Left ventricle myocardium inferior (tissue), 1 donor: ENCODE results near the gene EPB41L2. TPM values are rescaled to one million over a fixed set of nuclear protein-coding genes. Genes with fewer than 3 reads are reported as not detected.

Experiments used
- DNase-seq: peaks from one replicate; pipeline ENCODE4 v3.0.0-alpha.2; 2020
- H3K27ac ChIP-seq: fragments of 200-600 bp; replicated peaks from 2 replicates; pipeline ENCODE4 v1.8.0; 2021
- H3K27me3 ChIP-seq: fragments of 200-600 bp; 2 replicates; pipeline ENCODE4 v1.8.0; 2021; ENCODE audit warnings: low read depth
- H3K36me3 ChIP-seq: fragments of 200-600 bp; 2 replicates; pipeline ENCODE4 v1.8.0; 2021
- H3K4me1 ChIP-seq: fragments of 200-600 bp; 2 replicates; pipeline ENCODE4 v1.8.0; 2021
- H3K4me3 ChIP-seq: fragments of 200-600 bp; 2 replicates; pipeline ENCODE4 v1.8.0; 2021; ENCODE audit warnings: mild to moderate bottlenecking, moderate library complexity
- H3K9me3 ChIP-seq: fragments of 200-600 bp; replicated peaks from 2 replicates; pipeline ENCODE4 v1.8.0; 2021
- intact Hi-C: fragments of 100-400 bp; cut with micrococcal nuclease; formaldehyde crosslinking; loops from one replicate; pipeline ENCODE4 v1.11.0; 2022
- total RNA-seq: library from RNA; stranded (reverse); fragmentation: NEBNext Ultra II Directional; extraction: Animal tissue kit (Norgen Biotek cat#: 25700); gene quantifications from one replicate; pipeline ENCODE4 v1.2.1, GENCODE V29; 2021
- TF ChIP-seq, protein P1 (sequence below): fragments of 200-600 bp; IDR thresholded peaks from 2 replicates; pipeline ENCODE4 v1.8.0; 2021; ENCODE audit warnings: antibody characterized with exemption, mild to moderate bottlenecking, borderline replicate concordance
- donor health status: DM: no; HTN: yes; CAD: no; lungs with severe emphysema.

EPB41L2 gene
- total RNA-seq, 1 donor from 2014 or later, result 70.8 TPM

DNA sequence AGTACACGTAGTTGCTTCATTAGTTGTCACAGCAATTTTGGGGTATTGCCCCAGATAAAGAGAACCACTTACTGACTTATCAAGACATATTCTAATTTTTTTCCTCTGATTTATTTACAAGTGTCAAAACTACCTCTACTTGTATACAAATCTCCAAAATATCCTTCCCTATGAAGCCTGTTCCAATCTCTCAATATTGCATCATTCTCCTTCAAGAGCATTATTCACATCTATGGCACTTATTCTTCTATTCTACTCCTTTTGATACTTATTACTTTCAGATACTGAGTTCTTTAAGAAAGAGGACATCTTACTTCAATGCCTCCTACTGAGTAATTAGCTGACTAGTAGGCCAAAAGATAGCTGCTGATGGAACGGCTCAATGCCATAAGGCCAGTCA, 130.6 kb downstream of the EPB41L2 start:
- peaks cover 9% of the 10 kb centered on the region for H3K9me3 ChIP-seq
- TF ChIP-seq, protein P1, sequence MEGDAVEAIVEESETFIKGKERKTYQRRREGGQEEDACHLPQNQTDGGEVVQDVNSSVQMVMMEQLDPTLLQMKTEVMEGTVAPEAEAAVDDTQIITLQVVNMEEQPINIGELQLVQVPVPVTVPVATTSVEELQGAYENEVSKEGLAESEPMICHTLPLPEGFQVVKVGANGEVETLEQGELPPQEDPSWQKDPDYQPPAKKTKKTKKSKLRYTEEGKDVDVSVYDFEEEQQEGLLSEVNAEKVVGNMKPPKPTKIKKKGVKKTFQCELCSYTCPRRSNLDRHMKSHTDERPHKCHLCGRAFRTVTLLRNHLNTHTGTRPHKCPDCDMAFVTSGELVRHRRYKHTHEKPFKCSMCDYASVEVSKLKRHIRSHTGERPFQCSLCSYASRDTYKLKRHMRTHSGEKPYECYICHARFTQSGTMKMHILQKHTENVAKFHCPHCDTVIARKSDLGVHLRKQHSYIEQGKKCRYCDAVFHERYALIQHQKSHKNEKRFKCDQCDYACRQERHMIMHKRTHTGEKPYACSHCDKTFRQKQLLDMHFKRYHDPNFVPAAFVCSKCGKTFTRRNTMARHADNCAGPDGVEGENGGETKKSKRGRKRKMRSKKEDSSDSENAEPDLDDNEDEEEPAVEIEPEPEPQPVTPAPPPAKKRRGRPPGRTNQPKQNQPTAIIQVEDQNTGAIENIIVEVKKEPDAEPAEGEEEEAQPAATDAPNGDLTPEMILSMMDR, result no peak
- no peak overlapping the region for H3K4me3 ChIP-seq
- no peak for DNase-seq
- H3K27me3 ChIP-seq, result no peaks in the 10 kb centered on the region
- H3K36me3 ChIP-seq, result no peaks in the 10 kb centered on the region
- intact Hi-C loops, result no loop called here
- peak overlapping the region; percentile 31 for H3K27ac ChIP-seq
- H3K4me1 ChIP-seq, result peaks cover 59% of the 10 kb centered on the region

DNA sequence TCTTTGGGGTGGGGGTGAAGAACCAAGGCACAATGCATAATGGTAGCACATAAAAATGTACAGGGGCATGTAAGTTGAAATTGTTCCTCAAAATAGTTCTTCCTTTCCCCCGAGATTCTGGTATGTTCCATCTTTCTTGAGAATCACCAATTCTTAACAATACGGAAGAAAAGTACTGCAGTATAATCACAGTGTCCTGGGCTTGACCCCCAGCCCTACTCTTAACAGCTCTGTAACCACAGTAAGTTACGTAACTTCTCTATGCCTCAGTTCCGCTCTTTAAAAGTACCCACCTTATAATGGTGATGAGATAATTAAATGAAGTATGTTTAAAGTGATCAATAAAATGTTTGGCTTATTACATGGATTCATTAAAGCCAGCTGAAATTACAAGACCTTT, 131.4 kb downstream of the EPB41L2 start:
- Histone ChIP-seq H3K4me1 (peaks cover 60% of the 10 kb centered on the region), H3K9me3 (peaks cover 9% of the 10 kb centered on the region), H3K36me3 (no peaks in the 10 kb centered on the region), H3K27ac (no peak overlapping the region), H3K4me3 (no peak overlapping the region), H3K27me3 (no peaks in the 10 kb centered on the region)
- intact Hi-C loops, result no loop called here
- TF ChIP-seq, protein P1, result no peak
- no peak for DNase-seq

- DNase-seq, result no peak
- TF ChIP-seq, protein P1, result no peak
- Histone ChIP-seq H3K27ac (peak overlapping the region; percentile 59), H3K4me1 (peaks cover 39% of the 10 kb centered on the region), H3K36me3 (peaks cover 9% of the 10 kb centered on the region), H3K27me3 (no peaks in the 10 kb centered on the region), H3K4me3 (no peak overlapping the region), H3K9me3 (peaks cover 9% of the 10 kb centered on the region)
- intact Hi-C loops, result no loop called here
Measured at GRCh38 chr6:130929036-130929678, 133.9 kb downstream of the EPB41L2 start.

DNA sequence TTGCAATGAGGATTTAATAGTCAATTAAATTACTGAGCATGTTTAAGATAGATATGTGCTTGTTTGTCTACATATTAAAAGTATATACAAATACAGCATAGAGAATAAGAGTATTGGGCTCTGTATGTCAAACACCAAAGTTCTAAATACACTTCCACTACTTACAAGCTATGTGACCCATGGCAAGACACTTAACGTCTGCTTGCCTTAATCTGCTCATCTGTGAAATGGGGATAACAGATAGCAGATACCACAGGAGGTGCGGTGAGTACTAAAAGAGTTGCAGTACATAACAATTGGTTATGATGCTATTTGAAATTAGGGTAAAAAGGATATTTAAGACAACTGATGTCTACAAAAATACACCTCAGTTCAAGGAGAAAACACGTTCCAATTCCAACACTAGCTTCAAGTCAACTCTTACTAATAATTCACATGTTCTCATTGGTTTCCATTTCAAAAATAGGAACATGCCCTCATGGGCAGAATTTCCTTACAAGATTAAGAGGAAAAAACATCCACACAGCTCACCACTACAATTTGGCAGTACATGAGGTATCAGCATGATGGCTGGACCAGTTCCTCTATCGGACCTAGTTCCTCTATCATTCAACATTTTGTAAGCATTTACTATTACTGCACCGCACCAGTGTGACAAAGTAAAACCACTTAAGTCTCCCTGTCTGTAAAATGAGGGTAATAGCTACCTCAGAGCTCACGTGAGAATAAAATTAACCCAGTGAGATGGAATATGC, 134.7 kb downstream of the EPB41L2 start:
- Histone ChIP-seq H3K9me3 (peaks cover 9% of the 10 kb centered on the region), H3K4me3 (no peak overlapping the region), H3K27me3 (no peaks in the 10 kb centered on the region), H3K36me3 (peaks cover 9% of the 10 kb centered on the region), H3K4me1 (peaks cover 31% of the 10 kb centered on the region), H3K27ac (peak overlapping the region; percentile 59)
- DNase-seq, result no peak
- intact Hi-C loops, result no loop called here
- TF ChIP-seq, protein P1, result no peak

GRCh38 chr6:130927305-130927704, 135.7 kb downstream of the EPB41L2 start:
- peaks cover 9% of the 10 kb centered on the region for H3K36me3 ChIP-seq
- intact Hi-C loops, result no loop called here

More at GRCh38 chr6:130927305-130927704, 135.7 kb downstream of the EPB41L2 start:
- no peak overlapping the region for H3K4me3 ChIP-seq
- peaks cover 9% of the 10 kb centered on the region for H3K9me3 ChIP-seq
- no peak overlapping the region for H3K27ac ChIP-seq
- no peaks in the 10 kb centered on the region for H3K27me3 ChIP-seq
- TF ChIP-seq, protein P1, result no peak
- peaks cover 22% of the 10 kb centered on the region for H3K4me1 ChIP-seq
- DNase-seq, result no peak
